CD4-positive, CD25-positive, alpha-beta regulatory T cell (primary cell): Measurements from ENCODE around the gene INPP4A. TPM values are rescaled to one million over a fixed set of nuclear protein-coding genes. Genes with fewer than 3 reads are reported as not detected.

ENCODE experiments used
- ATAC-seq, 2 donors: fragments of 150-1000 bp; cut with Tn5 transposase; one replicate each; pipeline ENCODE4 v1.10.0; 2021; ENCODE audit warnings: low read depth in 2 of 2, moderate number of reproducible peaks in 2 of 2, moderate library complexity in 1 of 2
- DNase-seq, 3 donors: peaks; one replicate each; pipeline versions ENCODE4 v3.0.0 to v3.0.0-alpha.2; 2012 to 2022; ENCODE audit warnings: mixed read lengths in 1 of 3
- H3K27ac ChIP-seq: one replicate; pipeline ENCODE4 v1.7.0; 2013; ENCODE audit warnings: mild to moderate bottlenecking, low read length; ENCODE audit not compliant: insufficient read depth, poor library complexity, severe bottlenecking
- H3K27me3 ChIP-seq: one replicate; pipeline ENCODE4 v1.7.0; 2013; ENCODE audit warnings: low read length; ENCODE audit not compliant: control insufficient read depth, insufficient read depth
- H3K36me3 ChIP-seq: one replicate; pipeline ENCODE4 v1.7.0; 2013; ENCODE audit warnings: mild to moderate bottlenecking, low read length, moderate library complexity; ENCODE audit not compliant: control insufficient read depth, insufficient read depth
- H3K4me1 ChIP-seq: 2 replicates; pipeline ENCODE4 v1.7.0; 2013; ENCODE audit warnings: mild to moderate bottlenecking, low read length; ENCODE audit not compliant: insufficient read depth, control insufficient read depth, poor library complexity, severe bottlenecking
- H3K4me3 ChIP-seq: one replicate; pipeline ENCODE4 v1.7.0; 2013; ENCODE audit warnings: low read depth, mild to moderate bottlenecking, low read length, moderate library complexity
- H3K9me3 ChIP-seq, 2 experiments: 1 replicate in 1 of 2; 2 replicates in 1 of 2; pipeline ENCODE4 v1.7.0; 2013; ENCODE audit warnings: low read length in 2 of 2, mild to moderate bottlenecking in 1 of 2, moderate library complexity in 1 of 2; ENCODE audit not compliant: control insufficient read depth in 2 of 2
- H3K27ac Mint-ChIP-seq, 3 donors: one replicate each; pipeline ENCODE4 v1.8.0; 2020 to 2022; ENCODE audit warnings: mild to moderate bottlenecking in 3 of 3, mixed read lengths in 3 of 3, moderate library complexity in 2 of 3
- H3K27me3 Mint-ChIP-seq: one replicate; pipeline ENCODE4 v1.8.0; 2022; ENCODE audit warnings: mild to moderate bottlenecking, mixed read lengths
- H3K36me3 Mint-ChIP-seq: one replicate; pipeline ENCODE4 v1.8.0; 2020; ENCODE audit warnings: mixed read lengths
- H3K4me1 Mint-ChIP-seq, 4 donors: one replicate each; pipeline ENCODE4 v1.8.0; 2020 to 2022; ENCODE audit warnings: mixed read lengths in 4 of 4, mild to moderate bottlenecking in 1 of 4
- H3K4me3 Mint-ChIP-seq, 4 donors: one replicate each; pipeline ENCODE4 v1.8.0; 2020 to 2022; ENCODE audit warnings: mild to moderate bottlenecking in 4 of 4, mixed read lengths in 4 of 4, moderate library complexity in 3 of 4
- H3K9me3 Mint-ChIP-seq, 7 donors: one replicate each; pipeline ENCODE4 v1.8.0; 2020 to 2022; ENCODE audit warnings: mixed read lengths in 7 of 7, mild to moderate bottlenecking in 3 of 7, moderate library complexity in 2 of 7
- polyA plus RNA-seq, 4 donors: library from polyadenylated mRNA; unstranded; fragments of 300-500 nt; fragmentation: Illumina TruSeq; gene quantifications; one replicate each; pipeline ENCODE4 v1.2.3, GENCODE V29; 2021
- total RNA-seq: library from RNA; stranded (reverse); gene quantifications from one replicate; pipeline ENCODE4 v1.2.3, GENCODE V29; 2022

Gene INPP4A
- total and polyA plus RNA-seq, 5 donors from 2014 or later: 27.9 to 106 (median 31.5) TPM

DNA sequence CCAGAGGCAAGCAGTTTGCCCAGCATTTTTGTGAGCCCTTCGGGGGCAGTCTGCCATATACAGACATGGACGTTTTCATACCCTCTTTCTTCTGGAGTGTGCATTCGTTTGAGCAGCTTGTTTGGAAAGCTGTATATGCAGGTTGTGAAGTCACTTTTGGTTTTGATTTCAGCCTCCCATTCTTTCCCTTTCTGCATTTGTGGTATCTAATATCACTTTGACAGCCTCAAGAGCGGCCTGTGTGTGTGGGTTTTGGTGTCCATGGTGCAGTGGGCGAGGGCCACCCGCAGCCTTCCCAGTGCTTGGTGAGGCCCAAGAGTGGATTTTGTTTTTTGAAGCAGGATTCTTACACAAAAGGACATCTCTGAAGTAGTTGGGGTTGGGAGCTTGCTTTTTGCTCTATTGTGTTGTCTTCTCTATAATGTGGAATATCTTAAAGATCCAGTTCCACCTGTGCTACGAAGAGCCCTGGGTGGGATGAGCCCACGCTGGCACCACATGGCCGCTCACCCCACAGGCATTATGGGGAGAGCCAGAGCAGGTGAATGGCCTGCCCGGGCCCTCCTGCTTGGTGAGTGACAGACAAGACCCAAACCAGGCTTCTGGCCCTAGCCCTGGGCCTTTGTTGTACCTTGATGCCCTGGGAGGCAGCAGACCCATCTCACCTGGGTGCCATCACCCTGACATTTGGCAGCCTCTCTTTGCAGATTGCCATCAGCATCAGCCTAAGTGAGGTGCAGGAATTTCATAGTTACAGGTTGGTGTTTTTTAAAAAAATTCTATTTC is 29.5 kb downstream of the INPP4A start:
- Histone ChIP-seq H3K9me3 (no peaks in the 10 kb centered on the region), H3K4me1 (peaks cover 97% of the 10 kb centered on the region), H3K4me3 (peak overlapping the region; percentile 83), H3K27ac (peak overlapping the region; percentile 64), H3K36me3 (no peaks in the 10 kb centered on the region), H3K27me3 (no peaks in the 10 kb centered on the region)
- DNase-seq (peak in 1 of 3 donors; percentile 65), ATAC-seq (peak; percentile 24 to 41)
- H3K27ac Mint-ChIP-seq: peak overlapping the region; percentile 65 to 72 (median 67)
- no peaks in the 10 kb centered on the region for H3K27me3 Mint-ChIP-seq
- no peaks in the 10 kb centered on the region for H3K9me3 Mint-ChIP-seq
- peaks cover 8% of the 10 kb centered on the region for H3K36me3 Mint-ChIP-seq
- H3K4me3 Mint-ChIP-seq: peak overlapping the region; percentile 66 to 82 (median 68)
- H3K4me1 Mint-ChIP-seq: peaks cover 20 to 98% (median 71%) of the 10 kb centered on the region in 4 donors

DNA sequence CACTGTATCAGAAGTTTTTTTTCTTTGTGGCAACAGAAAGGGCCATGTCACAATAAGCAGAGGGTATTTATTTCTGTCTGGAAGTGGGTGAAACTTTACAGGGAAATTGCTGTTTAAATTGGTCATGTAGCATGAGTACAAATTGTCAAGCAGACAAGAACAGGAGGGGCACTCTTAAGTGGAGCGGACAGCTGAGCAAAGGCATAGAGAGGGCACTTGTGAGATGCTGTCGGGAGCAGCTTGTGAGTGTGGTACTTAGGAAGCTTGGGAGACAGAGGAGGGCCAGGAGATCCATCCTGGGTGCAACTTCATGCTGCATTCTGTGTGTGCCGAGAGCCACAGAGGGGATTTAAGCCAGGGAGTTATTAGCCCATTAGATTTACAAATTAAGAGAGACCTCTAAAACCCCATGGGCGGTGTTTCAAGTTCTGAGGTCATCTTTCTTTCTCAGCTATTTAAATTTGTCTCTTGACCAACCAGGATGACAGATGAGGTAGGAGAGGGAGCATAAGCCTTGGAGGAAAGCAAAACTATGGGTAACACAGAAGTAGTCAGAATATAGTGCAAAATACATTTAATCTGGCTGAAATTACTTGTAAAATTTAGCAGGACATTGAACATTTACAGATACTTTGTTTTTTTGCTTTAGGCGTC is 30.4 kb downstream of the INPP4A start:
- H3K4me1 Mint-ChIP-seq: peaks cover 20 to 99% (median 71%) of the 10 kb centered on the region in 4 donors
- peaks cover 8% of the 10 kb centered on the region for H3K36me3 Mint-ChIP-seq
- no peaks in the 10 kb centered on the region for H3K36me3 ChIP-seq
- no peaks in the 10 kb centered on the region for H3K9me3 Mint-ChIP-seq
- H3K27me3 Mint-ChIP-seq: no peaks in the 10 kb centered on the region
- ATAC-seq: no peak
- no peak overlapping the region for H3K27ac ChIP-seq
- peak overlapping the region; percentile 67 to 78 (median 74) for H3K27ac Mint-ChIP-seq
- no peaks in the 10 kb centered on the region for H3K9me3 ChIP-seq
- H3K4me3 ChIP-seq: peak overlapping the region; percentile 7
- no peaks in the 10 kb centered on the region for H3K27me3 ChIP-seq
- H3K4me1 ChIP-seq: peaks cover 99% of the 10 kb centered on the region
- H3K4me3 Mint-ChIP-seq: peak overlapping the region; percentile 10 to 37 (median 20)
- no peak for DNase-seq

DNA sequence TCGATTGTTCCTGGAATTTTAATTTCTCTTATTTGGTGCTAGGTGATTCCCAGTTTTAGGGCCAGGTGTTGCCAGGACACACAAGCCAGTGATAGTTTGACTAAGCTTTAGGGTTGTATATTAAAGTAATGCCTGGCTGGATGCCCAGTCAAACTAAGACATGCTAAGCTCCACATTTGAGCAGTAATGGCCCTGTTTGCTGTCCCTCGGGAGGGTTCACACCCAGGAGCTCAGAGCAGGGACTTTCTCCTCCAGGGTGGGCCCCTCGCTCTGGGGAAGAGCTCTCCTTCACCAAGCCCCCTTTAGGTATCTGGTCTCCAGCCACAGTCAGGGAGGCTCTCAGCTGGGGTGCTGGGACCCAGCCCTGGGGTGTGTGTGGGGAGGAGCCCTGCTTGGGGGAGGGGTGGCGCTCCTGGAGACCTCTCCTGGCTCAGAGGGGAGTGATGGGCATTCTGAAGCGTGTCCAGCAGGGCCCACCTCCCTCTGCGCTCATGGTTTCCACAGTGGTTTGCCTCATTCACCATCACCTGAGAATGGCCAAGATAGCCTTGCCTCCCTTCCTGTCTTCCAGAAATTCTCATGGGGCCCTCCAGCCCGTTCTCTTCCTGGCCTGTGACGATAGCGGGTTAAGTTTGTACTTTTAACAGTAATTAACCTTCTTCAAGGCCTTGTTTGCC is 31.7 kb downstream of the INPP4A start:
- no peaks in the 10 kb centered on the region for H3K36me3 ChIP-seq
- no peak overlapping the region for H3K4me3 ChIP-seq
- no peak for DNase-seq
- no peak for ATAC-seq
- H3K4me3 Mint-ChIP-seq: peak overlapping the region in 2 of 4 donors; percentile 21 to 76
- peaks cover 4% of the 10 kb centered on the region for H3K36me3 Mint-ChIP-seq
- H3K27ac ChIP-seq: no peak overlapping the region
- H3K27ac Mint-ChIP-seq: peak overlapping the region in 2 of 3 donors; percentile 10 to 86
- H3K27me3 Mint-ChIP-seq: no peaks in the 10 kb centered on the region
- peaks cover 99% of the 10 kb centered on the region for H3K4me1 ChIP-seq
- H3K9me3 ChIP-seq: no peaks in the 10 kb centered on the region
- no peaks in the 10 kb centered on the region for H3K27me3 ChIP-seq
- H3K4me1 Mint-ChIP-seq: peaks cover 15 to 99% (median 74%) of the 10 kb centered on the region in 4 donors
- no peaks in the 10 kb centered on the region for H3K9me3 Mint-ChIP-seq

DNA sequence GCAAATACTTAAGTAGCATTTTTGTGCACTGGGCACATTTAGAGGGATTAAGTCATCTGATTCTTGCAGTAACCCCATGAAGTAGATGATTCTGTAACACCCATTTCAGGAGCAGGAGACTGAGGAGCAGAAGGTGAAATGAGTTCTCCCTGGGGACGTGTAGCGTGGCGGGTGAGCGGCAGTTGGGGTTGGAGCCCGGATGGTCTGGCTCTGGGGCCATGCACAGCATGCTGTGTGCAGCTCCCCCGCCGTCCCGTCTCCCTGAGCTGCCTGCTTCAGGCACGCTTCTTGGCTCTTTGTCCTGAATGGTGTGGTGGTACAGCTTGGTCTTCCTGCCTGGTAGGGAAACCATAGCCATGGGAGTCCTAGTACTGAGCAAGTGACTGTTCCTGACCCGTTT is 32.4 kb downstream of the INPP4A start:
- Mint-ChIP-seq H3K4me1 (peaks cover 15 to 98% (median 75%) of the 10 kb centered on the region in 4 donors), H3K27me3 (no peaks in the 10 kb centered on the region), H3K27ac (peak overlapping the region in 2 of 3 donors; percentile 86 to 89), H3K4me3 (peak overlapping the region in 3 of 4 donors; percentile 13 to 76 (median 19)), H3K36me3 (peaks cover 4% of the 10 kb centered on the region), H3K9me3 (no peaks in the 10 kb centered on the region)
- no peak for DNase-seq
- no peaks in the 10 kb centered on the region for H3K27me3 ChIP-seq
- H3K27ac ChIP-seq: no peak overlapping the region
- peaks cover 98% of the 10 kb centered on the region for H3K4me1 ChIP-seq
- no peak overlapping the region for H3K4me3 ChIP-seq
- ATAC-seq: no peak
- H3K36me3 ChIP-seq: no peaks in the 10 kb centered on the region
- H3K9me3 ChIP-seq: no peaks in the 10 kb centered on the region

DNA sequence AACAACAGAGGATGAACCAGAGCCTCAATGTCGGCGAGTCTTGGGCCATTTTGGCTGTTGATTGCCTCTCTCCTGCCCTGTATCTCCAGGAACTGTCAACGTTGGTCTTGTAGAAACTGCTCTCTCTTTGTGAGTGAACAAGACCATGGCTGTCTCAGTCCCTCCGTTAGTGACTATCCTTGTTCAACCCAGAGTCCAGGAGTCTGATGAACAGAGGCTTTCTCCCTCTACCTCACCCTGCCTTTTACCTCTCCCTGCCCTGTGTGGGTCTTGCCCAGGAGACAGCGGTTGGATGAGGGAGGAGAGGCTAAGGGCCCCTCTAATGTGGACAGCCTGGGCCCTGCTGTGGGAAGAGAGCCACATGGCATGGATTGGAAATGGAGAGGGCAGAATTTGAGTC is 32.8 kb downstream of the INPP4A start:
- DNase-seq (no peak), ATAC-seq (no peak)
- Mint-ChIP-seq H3K27me3 (no peaks in the 10 kb centered on the region), H3K9me3 (no peaks in the 10 kb centered on the region), H3K4me1 (peaks cover 12 to 98% (median 75%) of the 10 kb centered on the region in 4 donors), H3K36me3 (peaks cover under 1% of the 10 kb centered on the region), H3K4me3 (peak overlapping the region in 3 of 4 donors; percentile 53 to 76 (median 76)), H3K27ac (peak overlapping the region; percentile 55 to 89 (median 88))
- H3K27me3 ChIP-seq: no peaks in the 10 kb centered on the region
- no peak overlapping the region for H3K4me3 ChIP-seq
- no peaks in the 10 kb centered on the region for H3K9me3 ChIP-seq
- H3K4me1 ChIP-seq: peaks cover 98% of the 10 kb centered on the region
- H3K27ac ChIP-seq: peak overlapping the region; percentile 50
- no peaks in the 10 kb centered on the region for H3K36me3 ChIP-seq

DNA sequence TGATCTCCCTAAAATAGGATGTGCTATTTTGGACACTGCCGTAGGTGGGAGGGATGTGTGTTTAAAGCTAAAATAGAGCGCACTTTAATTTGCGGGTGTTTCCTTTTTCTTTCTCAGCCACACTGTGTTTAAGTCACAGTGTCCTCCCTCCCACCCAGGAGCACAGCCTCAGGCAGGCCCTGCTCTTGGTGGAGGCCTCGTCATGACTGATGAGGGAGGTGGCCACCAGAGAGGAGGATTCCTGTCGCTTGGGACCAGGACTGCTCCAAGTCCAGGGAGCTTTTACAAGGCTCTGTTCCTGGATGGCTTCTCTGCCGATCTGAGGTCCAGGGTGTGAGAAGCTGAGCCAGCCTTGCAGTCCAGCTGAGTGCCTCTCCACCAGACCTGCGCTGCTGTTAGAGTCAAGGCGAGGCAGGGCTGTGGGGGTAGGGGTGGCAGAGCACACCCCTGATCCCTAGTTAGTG is 33.5 kb downstream of the INPP4A start:
- Histone ChIP-seq H3K4me1 (peaks cover 98% of the 10 kb centered on the region), H3K27ac (peak overlapping the region; percentile 50), H3K9me3 (no peaks in the 10 kb centered on the region), H3K4me3 (no peak overlapping the region), H3K36me3 (no peaks in the 10 kb centered on the region), H3K27me3 (no peaks in the 10 kb centered on the region)
- Mint-ChIP-seq H3K4me3 (peak overlapping the region in 2 of 4 donors; percentile 76), H3K27ac (peak overlapping the region; percentile 88 to 90 (median 89)), H3K4me1 (peaks cover 14 to 98% (median 76%) of the 10 kb centered on the region in 4 donors), H3K36me3 (no peaks in the 10 kb centered on the region), H3K9me3 (no peaks in the 10 kb centered on the region), H3K27me3 (no peaks in the 10 kb centered on the region)
- no peak for DNase-seq
- no peak for ATAC-seq

DNA sequence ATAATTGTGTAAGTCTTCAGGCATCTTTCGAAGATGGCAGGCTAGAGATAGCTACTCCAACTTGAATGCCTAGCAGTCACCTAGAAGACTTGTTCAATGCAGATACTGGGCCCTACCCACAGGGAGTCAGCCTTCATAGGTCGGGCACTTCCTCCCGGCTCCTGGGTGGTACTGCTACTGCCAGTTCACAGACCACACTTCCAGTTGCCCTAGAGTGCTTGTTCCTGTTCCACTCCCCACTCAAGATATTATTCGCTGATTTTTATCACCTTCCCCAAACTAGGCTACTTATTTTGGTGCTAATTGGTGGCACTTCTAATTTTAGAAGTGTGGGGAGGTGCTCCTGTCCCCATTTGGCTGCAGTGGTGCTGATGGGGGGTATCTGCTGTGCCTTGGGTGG is 34.2 kb downstream of the INPP4A start:
- H3K9me3 ChIP-seq: no peaks in the 10 kb centered on the region
- H3K4me1 ChIP-seq: peaks cover 98% of the 10 kb centered on the region
- peak; percentile 49 to 54 for ATAC-seq
- peak overlapping the region; percentile 38 for H3K4me3 ChIP-seq
- H3K27me3 ChIP-seq: no peaks in the 10 kb centered on the region
- peak in 1 of 3 donors; percentile 75 for DNase-seq
- H3K36me3 Mint-ChIP-seq: no peaks in the 10 kb centered on the region
- no peaks in the 10 kb centered on the region for H3K27me3 Mint-ChIP-seq
- peak overlapping the region; percentile 88 to 90 (median 89) for H3K27ac Mint-ChIP-seq
- no peaks in the 10 kb centered on the region for H3K36me3 ChIP-seq
- peak overlapping the region; percentile 50 for H3K27ac ChIP-seq
- no peaks in the 10 kb centered on the region for H3K9me3 Mint-ChIP-seq
- peaks cover 13 to 98% (median 77%) of the 10 kb centered on the region in 4 donors for H3K4me1 Mint-ChIP-seq
- H3K4me3 Mint-ChIP-seq: peak overlapping the region; percentile 59 to 81 (median 72)
